Occipital lobe (tissue), 2 donors: ENCODE data around the gene ARHGAP30. TPM values are rescaled to one million over a fixed set of nuclear protein-coding genes. Genes with fewer than 3 reads are reported as not detected.
"Not testable (repeated sequence)": the region's sequence is repeated elsewhere in the genome, so short reads cannot be mapped to it uniquely, and the experiment has no call there.

Experiments
- DNase-seq: peaks from one replicate; lab custom pipeline; 2025; lab: John Stamatoyannopoulos, UW
- total RNA-seq: library from RNA; depleted of rRNA; stranded (reverse); fragments of >200 nt; gene quantifications from one replicate; pipeline ENCODE4 v1.2.3, GENCODE V29; 2014

Gene ARHGAP30
- total RNA-seq, 1 donor from 2014 or later: 1.7 TPM

- DNase-seq: no peak
These were observed 30.5 kb downstream of the ARHGAP30 start for GRCh38 chr1:161039154-161039545.

- DNase-seq: peak; percentile 42
These were observed 31.1 kb downstream of the ARHGAP30 start, which contains the start of gene TSTD1 for GRCh38 chr1:161038523-161039153. TSS of gene TSTD1 (minus strand) at chr1:161038964. CDS start at chr1:161038889, 75 bp downstream.

- no peak for DNase-seq
These were observed 31.8 kb downstream of the ARHGAP30 start for GRCh38 chr1:161037661-161038522.

DNA sequence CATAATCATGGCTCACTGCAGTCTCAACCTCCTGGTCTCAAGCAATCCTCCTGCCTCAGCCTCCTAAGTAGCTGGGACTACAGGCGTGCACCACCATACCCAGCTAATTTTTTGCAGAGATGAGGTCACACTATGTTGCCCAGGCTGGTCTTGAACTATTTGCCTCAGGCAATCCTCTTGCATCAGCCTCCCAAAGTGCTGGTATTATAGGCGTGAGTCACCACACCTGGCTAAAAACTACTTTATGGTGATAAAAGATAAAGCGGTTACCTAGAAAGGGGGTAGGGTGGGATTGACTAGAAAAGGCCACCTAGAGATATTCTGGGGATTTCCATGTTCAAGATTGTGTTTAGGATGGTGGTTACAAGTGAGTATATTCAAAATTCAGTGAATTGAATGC is 35.9 kb downstream of the ARHGAP30 start:
- no peak for DNase-seq

DNA sequence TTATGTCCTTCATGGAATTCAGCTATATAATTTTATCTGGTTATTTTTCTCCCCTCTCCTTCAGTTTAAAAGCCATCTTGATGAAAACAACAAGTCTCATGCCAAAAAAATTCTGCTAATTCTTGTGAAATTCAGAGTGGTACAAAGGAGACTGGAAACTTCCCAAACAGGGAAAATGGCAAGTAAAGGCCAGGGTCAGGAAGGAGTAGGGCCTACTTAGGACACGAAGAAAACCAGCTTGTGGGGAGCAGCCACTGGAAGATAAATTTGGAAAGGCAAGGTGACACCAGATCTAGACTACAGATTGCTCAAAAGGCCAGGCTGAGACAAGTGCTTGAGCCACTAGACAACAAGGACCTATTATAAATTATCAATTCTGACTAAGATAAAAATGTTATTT is 37.3 kb downstream of the ARHGAP30 start:
- DNase-seq: no peak

GRCh38 chr1:161031874-161032273 is 37.8 kb downstream of the ARHGAP30 start:
- DNase-seq: no peak

DNA sequence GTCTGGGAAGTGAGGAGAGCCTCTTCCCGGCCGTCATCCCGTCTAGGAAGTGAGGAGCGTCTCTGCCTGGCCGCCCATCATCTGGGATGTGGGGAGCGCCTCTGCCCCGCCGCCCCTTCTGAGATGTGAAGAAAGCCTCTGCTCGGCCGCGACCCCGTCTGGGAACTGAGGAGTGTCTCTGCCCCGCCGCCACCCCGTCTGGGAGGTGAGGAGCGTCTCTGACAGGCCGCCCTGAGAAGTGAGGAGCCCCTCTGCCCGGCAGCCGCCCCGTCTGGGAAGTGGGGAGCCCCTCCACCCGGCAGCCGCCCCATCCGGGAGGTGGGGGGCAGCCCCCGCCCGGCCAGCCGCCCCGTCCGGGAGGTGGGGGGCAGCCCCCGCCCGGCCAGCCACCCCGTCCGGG is 40.2 kb downstream of the ARHGAP30 start:
- not testable (repeated sequence) for DNase-seq

DNA sequence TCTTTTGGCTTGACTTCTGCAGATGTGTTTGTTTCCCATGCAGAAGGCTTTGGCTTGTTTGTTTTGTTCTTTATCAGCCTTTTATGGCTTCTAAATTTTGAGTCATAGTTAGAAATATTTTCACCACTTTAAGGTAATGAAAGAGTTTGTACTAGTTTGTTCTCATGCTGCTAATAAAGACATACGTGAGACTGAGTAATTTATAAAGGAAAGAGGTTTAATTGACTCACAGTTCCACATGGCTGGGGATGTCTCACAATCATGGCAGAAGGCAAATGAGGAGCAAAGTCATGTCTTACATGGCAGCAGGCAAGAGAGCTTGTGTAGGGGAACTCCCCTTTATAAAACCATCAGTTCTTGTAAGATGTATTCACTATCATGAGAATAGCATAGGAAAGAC is 42.7 kb downstream of the ARHGAP30 start:
- DNase-seq: not testable (repeated sequence)

GRCh38 chr1:161022432-161022831 is 47.3 kb downstream of the ARHGAP30 start:
- not testable (repeated sequence) for DNase-seq

- no peak for DNase-seq
These were observed 47.7 kb downstream of the ARHGAP30 start for GRCh38 chr1:161021970-161022353.

DNA sequence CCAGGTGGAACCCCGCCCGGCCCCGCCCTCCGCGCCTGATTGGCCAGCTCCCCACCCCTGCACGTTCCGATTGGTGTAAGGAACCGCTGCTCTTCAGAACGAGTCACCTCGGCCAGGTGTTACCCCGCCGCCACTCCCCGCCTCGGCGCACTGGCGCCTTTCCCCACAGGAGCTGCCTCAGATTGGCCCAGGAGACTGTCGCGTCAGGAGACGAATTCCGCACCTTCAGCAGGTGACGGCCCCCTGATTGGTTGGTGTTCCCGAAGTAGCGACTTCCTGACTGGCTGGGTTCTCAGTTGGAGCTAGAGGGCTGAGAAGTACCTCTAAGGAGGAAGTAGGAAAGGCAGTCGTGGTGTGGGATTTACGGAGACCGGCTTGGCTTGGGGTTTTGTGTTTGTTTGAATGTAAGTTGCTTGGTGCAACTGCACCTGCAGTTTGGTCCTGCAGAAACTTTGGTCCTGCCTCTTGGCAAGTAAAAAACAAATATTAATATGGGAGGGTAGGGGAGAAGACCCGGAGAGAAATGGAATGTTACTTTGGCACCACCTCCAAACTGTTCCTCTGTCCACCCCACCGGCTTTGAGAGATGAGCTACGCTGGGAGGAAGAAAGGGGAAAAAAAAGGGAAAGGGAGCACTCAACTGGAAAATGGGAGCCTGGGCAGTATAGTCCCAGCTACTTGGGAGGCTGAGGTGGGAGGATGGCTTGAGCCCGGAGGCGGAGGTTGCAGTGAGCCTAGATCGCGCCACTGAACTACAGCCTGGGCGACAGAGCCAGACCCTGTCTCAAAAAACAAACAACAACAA is 48.3 kb downstream of the ARHGAP30 start:
- DNase-seq: peak; percentile 53

DNA sequence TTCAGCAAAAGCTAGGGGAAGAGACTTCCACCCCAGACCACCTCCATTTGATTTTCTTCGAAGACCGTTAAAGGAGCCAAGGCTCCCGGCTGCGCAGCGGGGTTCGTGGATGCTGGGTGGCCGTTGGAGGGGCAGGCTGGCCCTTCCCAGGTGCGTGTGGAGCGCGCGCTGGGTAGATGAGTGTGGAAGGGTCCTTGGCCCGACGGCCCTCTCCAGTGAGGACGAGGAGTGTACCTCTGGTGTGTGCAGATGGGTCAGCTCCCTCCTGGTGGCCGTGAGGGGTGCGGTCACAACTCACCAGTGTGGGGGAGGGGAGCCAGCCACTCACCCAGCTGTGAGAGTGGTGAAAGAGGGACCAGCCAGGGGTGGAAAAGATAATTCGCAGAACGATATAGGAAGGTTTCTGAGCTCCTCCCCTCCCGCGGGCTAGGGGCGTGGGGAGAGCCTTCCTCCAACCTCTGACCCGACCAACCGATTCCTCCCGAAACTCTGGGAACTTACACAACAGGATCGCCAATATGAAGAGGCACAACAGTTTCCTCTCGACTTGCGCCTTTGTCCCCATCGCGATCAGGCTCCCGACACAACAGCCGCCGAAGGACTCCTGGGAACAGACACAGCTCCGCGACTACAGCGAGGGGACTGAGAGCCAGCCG is 49.1 kb downstream of the ARHGAP30 start, which contains the start of gene F11R:
F11R (minus strand) TSS at position 644 of the 656 bp plus-strand sequence; CDS start at position 565, 79 bp downstream.
- no peak for DNase-seq

GRCh38 chr1:161019751-161020495 is 49.8 kb downstream of the ARHGAP30 start:
- no peak for DNase-seq

DNA sequence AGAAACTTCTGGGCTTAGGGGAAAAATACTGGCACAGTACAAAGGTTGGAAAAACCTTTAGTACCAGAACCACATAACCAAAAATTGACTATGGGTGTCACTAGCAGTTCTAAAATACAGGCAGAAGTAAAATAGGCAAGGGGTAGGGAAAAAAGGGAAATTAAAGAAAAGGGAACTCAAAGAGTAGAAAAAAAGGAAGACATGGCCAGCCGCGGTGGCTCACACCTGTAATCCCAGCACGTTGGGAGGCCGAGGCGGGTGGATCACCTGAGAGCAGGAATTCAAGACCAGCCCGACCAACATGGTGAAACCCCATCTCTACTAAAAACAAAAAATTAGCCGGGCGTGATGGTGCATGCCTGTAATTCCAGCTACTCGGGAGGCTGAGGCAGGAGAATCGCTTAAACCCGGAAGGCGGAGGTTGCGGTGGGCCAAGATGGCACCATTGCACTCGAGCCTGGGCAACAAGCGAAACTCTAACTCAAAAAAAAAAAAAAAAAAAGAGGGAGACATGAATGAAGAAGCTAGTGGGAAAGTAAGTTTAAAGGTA is 50.5 kb downstream of the ARHGAP30 start:
- not testable (repeated sequence) for DNase-seq

DNA sequence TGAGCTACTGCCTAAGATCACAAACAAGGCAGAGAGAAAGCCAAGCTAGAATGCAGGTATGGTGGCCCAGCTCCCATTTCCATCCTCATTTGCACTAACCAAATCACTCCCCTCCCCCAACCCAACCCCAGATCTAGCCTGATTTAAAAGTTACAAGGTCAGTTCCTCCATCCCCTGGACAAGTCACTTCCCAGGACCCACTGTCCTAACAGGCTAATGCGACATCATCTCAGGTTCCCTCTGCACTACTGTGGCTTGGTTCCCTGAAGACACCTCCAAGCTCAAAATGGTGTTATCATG is 51.1 kb downstream of the ARHGAP30 start:
- no peak for DNase-seq

GRCh38 chr1:161017756-161018630 is 51.7 kb downstream of the ARHGAP30 start:
- no peak for DNase-seq

DNA sequence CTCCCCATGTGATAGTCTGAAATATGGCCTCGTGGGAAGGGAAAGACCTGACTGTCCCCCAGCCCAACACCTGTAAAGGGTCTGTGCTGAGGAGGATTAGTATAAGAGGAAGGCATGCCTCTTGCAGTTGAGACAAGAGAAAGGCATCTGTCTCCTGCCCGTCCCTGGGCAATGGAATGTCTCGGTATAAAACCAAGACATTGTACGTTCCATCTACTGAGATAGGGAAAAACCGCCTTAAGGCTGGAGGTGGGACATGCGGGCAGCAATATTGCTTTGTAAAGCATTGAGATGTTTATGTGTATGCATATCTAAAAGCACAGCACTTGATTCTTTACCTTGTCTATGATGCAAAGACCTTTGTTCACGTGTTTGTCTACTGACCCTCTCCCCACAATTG is 52.5 kb downstream of the ARHGAP30 start:
- DNase-seq: not testable (repeated sequence)

DNA sequence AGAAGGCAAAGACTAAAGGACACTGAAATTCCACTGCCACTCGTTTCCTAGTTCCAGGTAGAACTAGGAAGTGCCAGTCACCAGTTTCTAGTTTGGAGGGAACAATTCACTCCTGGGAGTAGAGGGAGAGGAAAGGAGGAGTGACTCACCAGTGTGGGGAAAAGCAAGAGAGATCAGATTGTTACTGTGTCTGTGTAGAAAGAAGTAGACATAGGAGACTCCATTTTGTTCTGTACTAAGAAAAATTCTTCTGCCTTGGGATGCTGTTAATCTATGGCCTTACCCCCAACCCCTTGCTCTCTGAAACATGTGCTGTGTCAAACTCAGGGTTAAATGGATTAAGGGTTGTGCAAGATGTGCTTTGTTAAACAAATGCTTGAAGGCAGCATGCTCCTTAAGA is 53.0 kb downstream of the ARHGAP30 start:
- not testable (repeated sequence) for DNase-seq

DNA sequence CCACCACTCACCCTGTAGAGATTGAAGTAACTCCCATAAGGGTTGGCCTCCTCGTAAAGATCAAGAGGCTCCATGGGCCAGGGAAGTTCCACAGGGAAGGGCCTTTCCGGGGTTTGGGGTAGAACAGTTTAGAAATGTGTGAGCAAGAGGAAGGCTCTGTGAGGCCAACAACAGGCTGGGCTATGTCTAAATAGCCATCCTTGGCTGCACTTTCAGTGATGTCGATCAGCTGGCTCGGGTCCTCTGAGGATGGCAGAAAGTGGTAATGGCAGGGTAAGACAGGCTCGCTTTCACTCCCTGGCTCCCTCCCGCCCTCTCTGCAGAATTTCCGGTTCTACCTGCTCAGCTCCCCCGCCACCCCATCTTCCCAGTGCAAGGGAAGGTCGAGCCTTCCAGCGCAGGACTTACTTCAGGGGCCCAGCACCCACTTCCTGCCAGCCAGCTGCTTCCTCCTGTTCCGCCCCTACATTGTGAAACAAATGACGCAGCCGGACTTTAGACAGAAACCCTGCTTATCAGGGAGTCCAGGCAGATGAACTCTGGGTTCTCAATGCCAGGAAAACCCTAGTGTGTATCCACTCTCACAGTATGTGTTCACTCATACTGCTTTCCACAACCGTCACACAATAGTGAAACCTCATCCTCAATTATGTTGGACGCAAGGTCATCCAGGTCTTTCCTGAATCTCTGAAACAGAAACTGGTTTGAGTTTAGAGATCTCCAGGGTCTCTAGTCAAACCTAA is 56.0 kb downstream of the ARHGAP30 start:
- DNase-seq: no peak
